SJSA1 (cell line): ENCODE data around the gene WNK2. TPM values are rescaled to one million over a fixed set of nuclear protein-coding genes. Genes with fewer than 3 reads are reported as not detected.

Experiments used
- DNase-seq, 2 experiments: peaks; one replicate each; pipeline ENCODE4 v3.0.0-alpha.2; 2015 to 2020; ENCODE audit warnings: low spot score in 2 of 2, low read depth in 1 of 2
- H3K27ac ChIP-seq: fragments of 250-450 bp; sonication (Bioruptor Pico); 2 replicates; pipeline ENCODE4 v1.5.1; 2020; ENCODE audit warnings: mild to moderate bottlenecking, moderate library complexity
- H3K27me3 ChIP-seq: fragments of 250-450 bp; sonication (Bioruptor Pico); replicated peaks from 2 replicates; pipeline ENCODE4 v1.5.1; 2020; ENCODE audit warnings: mild to moderate bottlenecking, moderate library complexity
- H3K36me3 ChIP-seq: fragments of 250-450 bp; sonication (Bioruptor Pico); 2 replicates; pipeline ENCODE4 v1.5.1; 2020; ENCODE audit warnings: mild to moderate bottlenecking
- H3K4me1 ChIP-seq: fragments of 250-450 bp; sonication (Bioruptor Pico); replicated peaks from 2 replicates; pipeline ENCODE4 v1.6.1; 2021; ENCODE audit warnings: mild to moderate bottlenecking
- H3K4me3 ChIP-seq: fragments of 250-450 bp; sonication (Bioruptor Pico); 2 replicates; pipeline ENCODE4 v1.5.1; 2020; ENCODE audit warnings: mild to moderate bottlenecking
- H3K9me3 ChIP-seq: fragments of 250-450 bp; sonication (Bioruptor Pico); replicated peaks from 2 replicates; pipeline ENCODE4 v1.5.1; 2020; ENCODE audit warnings: mild to moderate bottlenecking
- total RNA-seq: library from RNA; depleted of rRNA; stranded (reverse); fragments of >200 nt; shearing (Covaris generic); gene quantifications from 2 replicates; pipeline ENCODE4 v1.2.3, GENCODE V29; 2014

WNK2 gene
- total RNA-seq, 1 experiment from 2014 or later = not detected

GRCh38 chr9:93184432-93185265, 710 bp downstream of the WNK2 start:
- peaks cover 16% of the 10 kb centered on the region; the same call in 1 of the 2 replicates for H3K27me3 ChIP-seq
- H3K27ac ChIP-seq = no peak overlapping the region
- H3K4me3 ChIP-seq = no peak overlapping the region
- H3K4me1 ChIP-seq = peaks cover 7% of the 10 kb centered on the region
- H3K9me3 ChIP-seq = no peaks in the 10 kb centered on the region; the same call in 1 of the 2 replicates
- H3K36me3 ChIP-seq = no peaks in the 10 kb centered on the region
- DNase-seq = no peak

GRCh38 chr9:93185266-93186214, 1.6 kb downstream of the WNK2 start:
- no peak for DNase-seq
- H3K27ac ChIP-seq = no peak overlapping the region

GRCh38 chr9:93186215-93186945, 2.4 kb downstream of the WNK2 start:
- DNase-seq = no peak
- no peaks in the 10 kb centered on the region for H3K36me3 ChIP-seq
- peaks cover 7% of the 10 kb centered on the region for H3K4me1 ChIP-seq
- no peaks in the 10 kb centered on the region; the same call in 1 of the 2 replicates for H3K9me3 ChIP-seq
- H3K27me3 ChIP-seq = peaks cover 16% of the 10 kb centered on the region; the same call in 1 of the 2 replicates
- H3K27ac ChIP-seq = no peak overlapping the region
- no peak overlapping the region for H3K4me3 ChIP-seq

More at GRCh38 chr9:93185266-93186214, 1.6 kb downstream of the WNK2 start:
- H3K4me3 ChIP-seq = no peak overlapping the region
- H3K36me3 ChIP-seq = no peaks in the 10 kb centered on the region
- H3K9me3 ChIP-seq = no peaks in the 10 kb centered on the region; the same call in 1 of the 2 replicates
- H3K4me1 ChIP-seq = peaks cover 7% of the 10 kb centered on the region
- H3K27me3 ChIP-seq = peaks cover 16% of the 10 kb centered on the region; the same call in 1 of the 2 replicates

GRCh38 chr9:93187047-93187446, 3.1 kb downstream of the WNK2 start:
- Histone ChIP-seq H3K27ac (no peak overlapping the region), H3K27me3 (peaks cover 13% of the 10 kb centered on the region; the same call in 1 of the 2 replicates), H3K9me3 (no peaks in the 10 kb centered on the region; the same call in 1 of the 2 replicates), H3K4me3 (no peak overlapping the region), H3K4me1 (peaks cover 7% of the 10 kb centered on the region), H3K36me3 (no peaks in the 10 kb centered on the region)
- no peak for DNase-seq

- Histone ChIP-seq H3K36me3 (no peaks in the 10 kb centered on the region), H3K27me3 (peaks cover 13% of the 10 kb centered on the region; the same call in 1 of the 2 replicates), H3K4me3 (no peak overlapping the region), H3K4me1 (peaks cover 7% of the 10 kb centered on the region), H3K27ac (no peak overlapping the region), H3K9me3 (no peaks in the 10 kb centered on the region; the same call in 1 of the 2 replicates)
- no peak for DNase-seq
Measured at GRCh38 chr9:93187574-93187973, 3.6 kb downstream of the WNK2 start.

- Histone ChIP-seq H3K9me3 (no peaks in the 10 kb centered on the region), H3K4me1 (peaks cover 6% of the 10 kb centered on the region), H3K27me3 (peaks cover 5% of the 10 kb centered on the region; the same call in 1 of the 2 replicates), H3K4me3 (no peak overlapping the region), H3K27ac (no peak overlapping the region), H3K36me3 (no peaks in the 10 kb centered on the region)
- no peak for DNase-seq
Measured at GRCh38 chr9:93188426-93189368, 4.8 kb downstream of the WNK2 start.

GRCh38 chr9:93189369-93190132, 5.6 kb downstream of the WNK2 start:
- Histone ChIP-seq H3K4me1 (no peaks in the 10 kb centered on the region), H3K27me3 (peaks cover 4% of the 10 kb centered on the region; the same call in 1 of the 2 replicates)

GRCh38 chr9:93190133-93190525, 6.2 kb downstream of the WNK2 start:
- Histone ChIP-seq H3K27me3 (peaks cover 3% of the 10 kb centered on the region; the same call in 1 of the 2 replicates), H3K36me3 (no peaks in the 10 kb centered on the region), H3K4me3 (no peak overlapping the region), H3K9me3 (no peaks in the 10 kb centered on the region), H3K27ac (no peak overlapping the region), H3K4me1 (no peaks in the 10 kb centered on the region)
- DNase-seq = no peak

More at GRCh38 chr9:93189369-93190132, 5.6 kb downstream of the WNK2 start:
- Histone ChIP-seq H3K27ac (no peak overlapping the region), H3K4me3 (no peak overlapping the region), H3K9me3 (no peaks in the 10 kb centered on the region), H3K36me3 (no peaks in the 10 kb centered on the region)
- no peak for DNase-seq

GRCh38 chr9:93190656-93191353, 6.9 kb downstream of the WNK2 start:
- H3K9me3 ChIP-seq = no peaks in the 10 kb centered on the region
- H3K4me3 ChIP-seq = no peak overlapping the region
- H3K27ac ChIP-seq = no peak overlapping the region
- H3K27me3 ChIP-seq = peaks cover 3% of the 10 kb centered on the region; the same call in 1 of the 2 replicates
- H3K4me1 ChIP-seq = no peaks in the 10 kb centered on the region
- H3K36me3 ChIP-seq = no peaks in the 10 kb centered on the region
- DNase-seq = no peak

GRCh38 chr9:93191354-93191660, 7.4 kb downstream of the WNK2 start:
- DNase-seq = no peak
- Histone ChIP-seq H3K4me1 (no peaks in the 10 kb centered on the region), H3K9me3 (no peaks in the 10 kb centered on the region), H3K4me3 (no peak overlapping the region), H3K36me3 (no peaks in the 10 kb centered on the region), H3K27me3 (peaks cover 3% of the 10 kb centered on the region; the same call in 1 of the 2 replicates), H3K27ac (no peak overlapping the region)

- no peaks in the 10 kb centered on the region for H3K4me1 ChIP-seq
- H3K27me3 ChIP-seq = peaks cover 3% of the 10 kb centered on the region; the same call in 1 of the 2 replicates
- no peaks in the 10 kb centered on the region for H3K9me3 ChIP-seq
- H3K27ac ChIP-seq = no peak overlapping the region
- no peaks in the 10 kb centered on the region for H3K36me3 ChIP-seq
- H3K4me3 ChIP-seq = no peak overlapping the region
- no peak for DNase-seq
Measured at GRCh38 chr9:93192721-93193387, 8.9 kb downstream of the WNK2 start.
